Naive B cell (primary cell): ENCODE data around the gene HECTD4. TPM values are rescaled to one million over a fixed set of nuclear protein-coding genes. Genes with fewer than 3 reads are reported as not detected.

Experiments
- ATAC-seq, 2 donors: fragments of 150-1000 bp; cut with Tn5 transposase; 2 replicates each; pipeline ENCODE4 v1.10.0; 2021; ENCODE audit warnings: low read depth in 2 of 2, mild to moderate bottlenecking in 2 of 2, moderate library complexity in 2 of 2
- DNase-seq: peaks from one replicate; pipeline ENCODE4 v3.0.0; 2022
- H3K27ac Mint-ChIP-seq, 6 donors: one replicate each; pipeline ENCODE4 v1.8.0; 2020 to 2022; ENCODE audit warnings: mild to moderate bottlenecking in 6 of 6, mixed read lengths in 6 of 6, moderate library complexity in 5 of 6, inconsistent platforms in 2 of 6
- H3K27me3 Mint-ChIP-seq, 3 donors: one replicate each; pipeline ENCODE4 v1.8.0; 2021 to 2022; ENCODE audit warnings: mixed read lengths in 3 of 3, mild to moderate bottlenecking in 1 of 3
- H3K36me3 Mint-ChIP-seq, 2 donors: one replicate each; pipeline ENCODE4 v1.8.0; 2020 to 2022; ENCODE audit warnings: mixed read lengths in 2 of 2, inconsistent platforms in 1 of 2, mild to moderate bottlenecking in 1 of 2
- H3K4me1 Mint-ChIP-seq, 3 donors: one replicate each; pipeline ENCODE4 v1.8.0; 2020 to 2022; ENCODE audit warnings: mixed read lengths in 3 of 3, inconsistent platforms in 1 of 3, mild to moderate bottlenecking in 1 of 3, moderate library complexity in 1 of 3
- H3K4me3 Mint-ChIP-seq, 8 donors: one replicate each; pipeline ENCODE4 v1.8.0; 2020 to 2022; ENCODE audit warnings: mild to moderate bottlenecking in 8 of 8, mixed read lengths in 8 of 8, moderate library complexity in 8 of 8, inconsistent platforms in 2 of 8
- H3K9me3 Mint-ChIP-seq, 7 donors: one replicate each; pipeline ENCODE4 v1.8.0; 2020 to 2022; ENCODE audit warnings: mixed read lengths in 7 of 7, mild to moderate bottlenecking in 5 of 7, inconsistent platforms in 2 of 7, moderate library complexity in 1 of 7
- polyA plus RNA-seq, 6 donors: library from polyadenylated mRNA; unstranded; fragments of 300-500 nt; fragmentation: Illumina TruSeq; gene quantifications; one replicate each; pipeline ENCODE4 v1.2.3, GENCODE V29; 2021; ENCODE audit warnings: low read depth in 6 of 6

The HECTD4 gene
- polyA plus RNA-seq, 6 donors from 2014 or later, result 6.1 to 19.1 (median 8.0) TPM

DNA sequence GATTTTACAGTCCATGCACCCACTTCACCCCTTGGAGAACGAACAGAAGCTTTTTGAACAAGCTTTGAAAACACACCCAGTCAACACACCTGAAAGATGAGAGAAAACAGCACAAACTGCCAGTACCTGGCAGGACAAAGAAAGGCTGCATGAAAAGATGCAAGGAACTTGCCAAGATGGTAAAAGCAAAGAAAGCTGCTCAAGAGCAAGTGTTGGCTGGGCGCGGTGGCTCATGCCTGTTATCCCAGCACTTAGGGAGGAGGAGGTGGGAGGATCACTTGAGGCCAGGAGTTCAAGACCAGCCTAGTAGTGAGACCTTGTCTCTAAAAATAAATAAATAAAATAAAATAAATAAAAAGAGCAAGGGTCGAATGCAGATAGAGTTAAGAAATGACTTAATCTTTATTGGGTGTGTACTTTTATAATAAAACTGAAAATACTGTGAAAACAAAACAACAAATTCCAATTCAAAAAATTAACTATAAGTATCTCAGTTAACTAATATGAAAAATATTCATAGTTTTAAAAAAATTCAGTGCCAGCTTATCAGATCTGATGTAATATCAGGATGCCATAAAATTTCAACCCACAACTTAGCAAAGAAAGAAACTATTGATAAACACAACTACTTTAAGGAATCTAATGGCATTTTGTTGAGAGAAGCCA, 59.2 kb downstream of the HECTD4 start:
- H3K36me3 Mint-ChIP-seq, result no peaks in the 10 kb centered on the region
- no peak for ATAC-seq
- H3K27me3 Mint-ChIP-seq, result no peaks in the 10 kb centered on the region
- peak overlapping the region in 4 of 6 donors; percentile 72 to 90 (median 76) for H3K27ac Mint-ChIP-seq
- H3K9me3 Mint-ChIP-seq, result no peaks in the 10 kb centered on the region
- peaks cover 33 to 55% (median 38%) of the 10 kb centered on the region in 3 donors for H3K4me1 Mint-ChIP-seq
- no peak for DNase-seq
- H3K4me3 Mint-ChIP-seq, result peak overlapping the region in 1 of 8 donors; percentile 62

DNA sequence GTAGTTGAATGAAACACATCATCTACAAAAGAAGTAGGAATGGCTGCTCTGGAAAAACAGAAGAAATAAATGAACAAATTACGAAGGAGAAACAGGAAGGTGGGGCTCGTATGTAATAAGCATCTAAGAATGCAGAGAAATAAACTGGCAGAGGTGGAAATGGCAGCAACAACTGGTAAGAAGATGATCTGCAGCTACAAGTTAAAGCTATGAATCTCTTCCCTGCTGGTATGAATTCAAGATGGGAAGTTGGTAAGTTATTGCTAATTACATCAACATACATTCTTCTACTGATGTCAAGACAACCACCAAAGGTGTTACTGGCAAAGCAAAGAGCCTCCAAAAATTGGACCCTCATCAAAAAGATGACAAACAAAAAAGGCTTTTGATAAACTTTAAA, 59.8 kb downstream of the HECTD4 start:
- peaks cover 29 to 53% (median 40%) of the 10 kb centered on the region in 3 donors for H3K4me1 Mint-ChIP-seq

GRCh38 chr12:112321245-112321644, 61.0 kb downstream of the HECTD4 start:
- Mint-ChIP-seq H3K36me3 (peaks cover 4 to 6% of the 10 kb centered on the region in 2 donors), H3K4me1 (peaks cover 35 to 56% (median 42%) of the 10 kb centered on the region in 3 donors), H3K27ac (peak overlapping the region in 3 of 6 donors; percentile 62 to 91 (median 89)), H3K27me3 (no peaks in the 10 kb centered on the region), H3K4me3 (no peak overlapping the region), H3K9me3 (no peaks in the 10 kb centered on the region)
- no peak for DNase-seq
- ATAC-seq, result no peak

More for the DNA sequence above, 59.8 kb downstream of the HECTD4 start:
- no peak for DNase-seq
- no peaks in the 10 kb centered on the region for H3K27me3 Mint-ChIP-seq
- no peak for ATAC-seq
- peak overlapping the region in 3 of 6 donors; percentile 74 to 89 (median 78) for H3K27ac Mint-ChIP-seq
- H3K9me3 Mint-ChIP-seq, result no peaks in the 10 kb centered on the region
- H3K36me3 Mint-ChIP-seq, result peaks cover 0 to 1% of the 10 kb centered on the region in 2 donors
- H3K4me3 Mint-ChIP-seq, result no peak overlapping the region

DNA sequence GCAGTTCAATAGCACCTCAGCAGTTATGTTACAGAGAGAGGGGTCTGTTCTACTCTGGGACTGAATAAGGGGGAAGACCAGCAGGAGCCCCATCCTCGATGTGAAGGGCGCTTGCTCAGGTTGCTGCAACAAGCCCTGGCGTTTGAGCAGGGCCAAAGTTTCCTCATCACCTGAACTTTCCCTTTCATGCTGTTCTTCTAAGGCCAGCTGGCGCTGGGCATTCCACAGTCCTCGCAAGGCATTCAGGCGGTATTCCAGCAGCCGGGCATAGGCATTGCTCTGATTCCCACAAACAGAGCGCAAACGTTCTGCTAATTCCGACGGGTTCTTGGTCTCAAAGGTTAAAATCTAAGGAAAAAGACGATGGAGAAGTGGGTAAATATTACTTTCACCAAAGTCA, 62.8 kb downstream of the HECTD4 start:
- ATAC-seq (no peak), DNase-seq (no peak)
- Mint-ChIP-seq H3K4me1 (peaks cover 36 to 49% (median 43%) of the 10 kb centered on the region in 3 donors), H3K27me3 (no peaks in the 10 kb centered on the region), H3K9me3 (no peaks in the 10 kb centered on the region), H3K4me3 (peak overlapping the region in 1 of 8 donors; percentile 10), H3K36me3 (peaks cover 6 to 8% of the 10 kb centered on the region in 2 donors), H3K27ac (peak overlapping the region in 1 of 6 donors; percentile 82)

GRCh38 chr12:112317481-112317880, 64.8 kb downstream of the HECTD4 start:
- peaks cover 22 to 34% (median 31%) of the 10 kb centered on the region in 3 donors for H3K4me1 Mint-ChIP-seq
- peak overlapping the region in 1 of 8 donors; percentile 15 for H3K4me3 Mint-ChIP-seq
- no peak for DNase-seq
- ATAC-seq, result no peak
- H3K27me3 Mint-ChIP-seq, result no peaks in the 10 kb centered on the region
- peak overlapping the region in 3 of 6 donors; percentile 65 to 81 (median 78) for H3K27ac Mint-ChIP-seq
- H3K9me3 Mint-ChIP-seq, result no peaks in the 10 kb centered on the region
- peaks cover 6 to 8% of the 10 kb centered on the region in 2 donors for H3K36me3 Mint-ChIP-seq

DNA sequence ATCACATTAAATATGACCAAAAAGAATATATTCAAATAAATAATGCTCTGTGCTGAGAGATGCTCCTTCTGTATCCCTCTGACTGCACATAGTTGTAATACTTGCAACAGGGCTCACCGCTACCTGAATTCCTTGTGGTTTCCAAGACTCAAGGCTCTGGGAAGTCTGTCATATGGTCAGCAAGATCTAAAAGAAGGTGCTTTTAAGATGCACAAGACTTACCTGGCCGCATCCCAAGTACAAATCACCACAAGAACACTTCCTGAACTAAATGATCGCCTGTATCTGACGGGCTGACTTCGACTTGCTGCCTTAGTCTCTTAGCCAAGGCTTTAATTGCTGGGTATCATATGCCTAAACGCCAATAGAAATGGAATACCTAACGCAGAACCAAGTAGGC, 67.2 kb downstream of the HECTD4 start:
- Mint-ChIP-seq H3K4me3 (no peak overlapping the region), H3K36me3 (peaks cover 6 to 8% of the 10 kb centered on the region in 2 donors), H3K27ac (no peak overlapping the region), H3K4me1 (peaks cover 11 to 21% (median 15%) of the 10 kb centered on the region in 3 donors), H3K27me3 (no peaks in the 10 kb centered on the region), H3K9me3 (no peaks in the 10 kb centered on the region)
- DNase-seq (no peak), ATAC-seq (no peak)

- no peaks in the 10 kb centered on the region for H3K27me3 Mint-ChIP-seq
- ATAC-seq (no peak), DNase-seq (no peak)
- peaks cover 4 to 11% (median 4%) of the 10 kb centered on the region in 3 donors for H3K4me1 Mint-ChIP-seq
- H3K9me3 Mint-ChIP-seq, result no peaks in the 10 kb centered on the region
- H3K27ac Mint-ChIP-seq, result peak overlapping the region in 2 of 6 donors; percentile 7 to 40
- H3K36me3 Mint-ChIP-seq, result peaks cover 12 to 15% of the 10 kb centered on the region in 2 donors
- H3K4me3 Mint-ChIP-seq, result no peak overlapping the region
These were observed 72.4 kb downstream of the HECTD4 start for GRCh38 chr12:112309797-112310196.

DNA sequence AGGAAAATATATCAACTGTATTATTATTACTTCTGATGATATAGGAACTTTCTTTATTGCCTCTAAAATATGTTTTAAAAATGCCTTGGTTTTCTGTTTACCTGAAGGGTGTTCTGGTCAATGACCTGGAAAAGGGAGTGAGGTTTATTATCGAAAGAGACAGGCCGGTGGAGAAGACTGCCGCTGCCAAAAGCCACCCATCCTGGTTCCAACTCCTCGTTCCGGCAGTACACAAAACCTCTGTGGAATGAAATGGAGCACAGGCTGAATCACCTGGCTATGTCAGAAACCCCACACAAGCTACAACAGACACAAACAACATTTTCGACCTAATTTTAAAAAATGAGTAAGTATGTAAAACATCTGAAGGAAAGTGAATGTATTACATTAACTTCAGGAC, 73.6 kb downstream of the HECTD4 start:
- Mint-ChIP-seq H3K9me3 (no peaks in the 10 kb centered on the region), H3K36me3 (peaks cover 12 to 15% of the 10 kb centered on the region in 2 donors), H3K4me1 (peaks cover 4 to 11% (median 4%) of the 10 kb centered on the region in 3 donors), H3K4me3 (no peak overlapping the region), H3K27ac (peak overlapping the region in 4 of 6 donors; percentile 29 to 82 (median 58)), H3K27me3 (no peaks in the 10 kb centered on the region)
- ATAC-seq (no peak), DNase-seq (no peak)

DNA sequence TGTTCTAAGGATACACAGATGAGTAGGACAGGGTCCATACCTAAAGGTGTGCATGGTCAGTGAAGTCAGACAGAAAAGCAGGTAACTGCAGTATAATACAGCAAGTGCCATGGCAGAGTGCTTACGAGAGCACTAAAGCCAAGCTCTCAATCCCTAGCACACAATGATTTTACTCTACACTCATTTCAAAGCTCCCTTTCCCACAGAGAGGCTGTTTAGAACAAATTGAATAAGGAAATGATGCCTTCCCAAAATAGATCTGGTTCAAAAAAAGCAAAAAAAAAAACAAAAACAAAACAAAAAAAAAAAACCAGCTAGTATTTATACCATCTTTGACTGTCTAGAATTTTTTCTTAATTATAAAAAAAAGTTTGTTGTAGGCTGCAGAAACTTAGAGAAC, 74.1 kb downstream of the HECTD4 start:
- Mint-ChIP-seq H3K36me3 (peaks cover 14 to 15% of the 10 kb centered on the region in 2 donors), H3K9me3 (no peaks in the 10 kb centered on the region), H3K4me1 (peaks cover 4 to 14% (median 4%) of the 10 kb centered on the region in 3 donors), H3K27ac (peak overlapping the region in 1 of 6 donors; percentile 59), H3K27me3 (no peaks in the 10 kb centered on the region), H3K4me3 (no peak overlapping the region)
- DNase-seq (no peak), ATAC-seq (no peak)

DNA sequence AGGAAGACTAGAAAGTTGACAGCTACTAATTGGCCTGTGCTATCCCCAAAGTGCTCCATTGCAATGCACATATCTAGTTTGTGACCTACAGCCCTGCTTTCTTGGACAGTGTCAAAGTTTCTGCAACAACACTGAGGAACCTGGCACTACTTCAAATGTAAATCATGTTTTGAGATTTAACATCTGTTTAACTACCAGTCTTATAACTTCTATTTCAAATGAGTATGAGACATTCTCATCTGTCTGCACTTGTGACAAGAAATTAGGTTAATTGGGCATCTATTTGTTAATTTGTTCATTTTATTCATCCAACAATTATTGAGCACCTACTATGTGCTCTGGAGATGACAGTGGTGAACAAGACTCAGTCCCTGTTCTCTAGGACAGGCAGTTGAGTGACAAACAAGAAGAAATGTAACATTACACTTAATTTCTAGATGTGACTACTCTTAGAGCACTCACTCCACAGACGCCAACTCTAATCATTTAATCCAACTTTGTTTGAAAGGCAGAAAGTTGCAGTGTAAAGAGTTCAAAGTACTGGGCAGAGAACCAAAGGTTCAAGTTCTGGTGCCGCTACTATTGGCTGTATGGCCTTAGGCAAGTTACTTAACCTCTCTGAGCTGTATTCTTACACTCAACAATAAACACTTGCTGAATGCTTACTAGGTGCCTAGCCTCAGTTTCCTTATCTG, 74.8 kb downstream of the HECTD4 start:
- no peak for DNase-seq
- Mint-ChIP-seq H3K27ac (peak overlapping the region in 1 of 6 donors; percentile 44), H3K4me3 (no peak overlapping the region), H3K9me3 (no peaks in the 10 kb centered on the region), H3K27me3 (no peaks in the 10 kb centered on the region), H3K4me1 (peaks cover 4 to 15% (median 4%) of the 10 kb centered on the region in 3 donors), H3K36me3 (peaks cover 15 to 18% of the 10 kb centered on the region in 2 donors)
- ATAC-seq, result no peak

DNA sequence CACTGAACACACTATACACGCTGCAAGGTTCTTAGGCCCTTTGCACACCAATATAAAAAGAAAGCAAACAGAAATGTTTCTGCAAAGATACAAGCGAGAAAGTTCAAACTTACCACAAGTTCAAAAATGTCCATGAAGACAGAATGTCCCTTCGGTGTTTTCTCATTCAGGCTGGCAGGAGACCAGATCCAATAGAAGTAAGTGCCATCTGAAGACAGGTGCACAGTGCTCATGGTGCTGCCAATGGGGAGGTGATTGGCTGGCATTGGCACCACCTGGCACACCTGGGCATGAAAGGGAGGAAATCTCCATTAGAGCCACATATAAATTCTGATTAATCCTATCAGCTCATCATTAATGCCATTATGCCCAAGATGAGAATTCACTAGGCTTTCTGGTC, 76.3 kb downstream of the HECTD4 start:
- Mint-ChIP-seq H3K4me1 (peaks cover 4 to 15% (median 4%) of the 10 kb centered on the region in 3 donors), H3K4me3 (no peak overlapping the region), H3K9me3 (no peaks in the 10 kb centered on the region), H3K27ac (peak overlapping the region in 1 of 6 donors; percentile 18), H3K27me3 (no peaks in the 10 kb centered on the region), H3K36me3 (peaks cover 15 to 18% of the 10 kb centered on the region in 2 donors)
- DNase-seq (no peak), ATAC-seq (no peak)

DNA sequence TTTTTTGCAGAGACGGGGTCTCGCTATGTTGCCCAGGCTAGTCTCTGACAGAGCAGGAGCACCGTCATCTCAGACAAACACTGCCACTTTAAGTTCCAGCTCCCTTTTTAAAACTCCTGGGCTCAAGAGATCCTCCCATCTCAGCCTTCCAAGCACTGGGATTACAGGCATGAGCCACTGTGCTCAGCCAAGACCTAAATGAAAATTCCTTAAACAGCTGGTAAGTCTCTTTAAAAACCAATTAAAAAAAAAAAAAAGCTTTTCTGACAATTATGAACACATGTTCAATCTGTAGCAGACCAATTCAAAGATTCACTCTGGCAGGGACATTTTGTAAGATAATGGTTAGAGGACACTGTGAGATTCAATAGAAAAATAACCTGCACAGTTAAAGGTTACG, 77.8 kb downstream of the HECTD4 start:
- no peaks in the 10 kb centered on the region for H3K27me3 Mint-ChIP-seq
- peaks cover 18 to 19% of the 10 kb centered on the region in 2 donors for H3K36me3 Mint-ChIP-seq
- DNase-seq, result no peak
- H3K9me3 Mint-ChIP-seq, result no peaks in the 10 kb centered on the region
- peaks cover 4 to 15% (median 4%) of the 10 kb centered on the region in 3 donors for H3K4me1 Mint-ChIP-seq
- H3K4me3 Mint-ChIP-seq, result no peak overlapping the region
- no peak for ATAC-seq
- H3K27ac Mint-ChIP-seq, result no peak overlapping the region

DNA sequence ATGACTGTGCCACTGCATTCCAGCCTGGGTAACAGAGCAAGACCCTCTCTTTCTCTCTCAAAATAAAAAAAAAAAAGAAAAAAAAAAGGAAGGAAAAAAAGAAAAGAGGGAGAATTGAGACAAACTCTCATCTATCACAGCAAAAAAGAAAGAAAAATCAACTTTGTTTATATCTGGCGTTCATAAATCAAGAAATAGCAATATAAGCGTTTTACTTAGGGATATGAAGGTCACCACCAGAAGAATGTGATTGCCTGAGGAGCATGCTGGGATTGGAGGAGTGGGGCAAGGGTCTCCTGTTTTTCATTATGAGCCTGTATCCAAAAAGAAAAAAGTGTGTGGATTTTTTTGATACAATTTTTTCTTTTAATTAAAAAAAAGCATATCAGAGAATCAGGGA, 78.4 kb downstream of the HECTD4 start:
- no peak for ATAC-seq

More for the DNA sequence above, 78.4 kb downstream of the HECTD4 start:
- H3K36me3 Mint-ChIP-seq, result peaks cover 16 to 18% of the 10 kb centered on the region in 2 donors
- no peaks in the 10 kb centered on the region for H3K9me3 Mint-ChIP-seq
- H3K27me3 Mint-ChIP-seq, result no peaks in the 10 kb centered on the region
- peaks cover 0 to 15% (median 4%) of the 10 kb centered on the region in 3 donors for H3K4me1 Mint-ChIP-seq
- no peak overlapping the region for H3K4me3 Mint-ChIP-seq
- H3K27ac Mint-ChIP-seq, result peak overlapping the region in 1 of 6 donors; percentile 69
- DNase-seq, result no peak
